HCT116 (cell line): Measurements from ENCODE around the gene ADARB2.

Experiments used
- POLR2A ChIP-seq: IDR thresholded peaks from 2 replicates; pipeline ENCODE4 v1.7.0; 2011; ENCODE audit warnings: borderline replicate concordance; ENCODE audit not compliant: insufficient read depth, insufficient read length; ENCODE audit errors: extremely low read depth
- POLR2AphosphoS5 ChIP-seq: IDR thresholded peaks from 2 replicates; pipeline ENCODE4 v1.6.1; 2011; ENCODE audit warnings: mild to moderate bottlenecking, low read depth, low read length, moderate library complexity
- TF ChIP-seq, protein P1 (sequence below), 3 experiments: fragments of 200-600 bp in 1 of 3; sonication (generic) in 1 of 3; IDR thresholded peaks in 2 of 3; conservative IDR thresholded peaks in 1 of 3; 2 replicates each; pipeline ENCODE4 v1.5.1; 2012 to 2017; ENCODE audit warnings: low read depth in 2 of 3, low read length in 2 of 3, antibody characterized with exemption in 1 of 3, borderline replicate concordance in 1 of 3, control low read depth in 1 of 3, mild to moderate bottlenecking in 1 of 3, mixed read lengths in 1 of 3, mixed run types in 1 of 3, moderate library complexity in 1 of 3; ENCODE audit not compliant: insufficient read depth in 1 of 3

DNA sequence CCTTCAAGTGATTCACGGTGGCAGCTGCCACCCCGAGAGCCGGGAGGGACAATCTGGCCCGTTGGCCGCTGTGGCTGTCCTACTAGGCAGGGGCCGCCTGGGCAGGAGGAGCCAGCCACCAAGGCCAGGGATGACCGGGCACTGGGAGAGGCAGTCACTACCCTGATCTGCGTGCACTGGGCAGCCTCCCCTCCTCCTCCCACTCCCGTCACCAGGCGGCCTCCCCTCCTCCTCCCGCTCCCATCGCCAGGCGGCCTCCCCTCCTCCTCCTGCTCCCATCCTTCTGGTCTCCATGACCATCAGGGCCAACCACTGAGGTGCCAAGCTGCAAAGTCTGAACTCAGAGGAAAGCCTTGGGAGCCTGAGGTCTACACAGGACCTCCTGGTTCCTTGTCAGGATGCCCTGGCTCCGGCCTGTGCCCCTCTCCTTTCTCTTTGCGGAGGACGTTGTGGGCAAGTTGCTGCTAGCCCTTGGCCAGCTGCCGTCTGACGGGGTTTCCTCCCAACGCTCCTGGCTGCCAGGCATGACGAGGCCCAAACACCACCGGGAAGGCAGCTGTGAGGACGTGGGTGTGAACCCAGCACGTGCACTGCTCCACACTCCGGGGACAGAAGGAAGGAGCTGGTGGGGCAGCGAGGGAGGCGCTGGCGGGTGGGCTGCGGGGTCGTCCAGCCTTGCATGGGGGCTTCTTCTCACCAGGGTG is 550.0 kb downstream of the ADARB2 start:
- no peak for TF ChIP-seq POLR2A
- TF ChIP-seq, protein P1, sequence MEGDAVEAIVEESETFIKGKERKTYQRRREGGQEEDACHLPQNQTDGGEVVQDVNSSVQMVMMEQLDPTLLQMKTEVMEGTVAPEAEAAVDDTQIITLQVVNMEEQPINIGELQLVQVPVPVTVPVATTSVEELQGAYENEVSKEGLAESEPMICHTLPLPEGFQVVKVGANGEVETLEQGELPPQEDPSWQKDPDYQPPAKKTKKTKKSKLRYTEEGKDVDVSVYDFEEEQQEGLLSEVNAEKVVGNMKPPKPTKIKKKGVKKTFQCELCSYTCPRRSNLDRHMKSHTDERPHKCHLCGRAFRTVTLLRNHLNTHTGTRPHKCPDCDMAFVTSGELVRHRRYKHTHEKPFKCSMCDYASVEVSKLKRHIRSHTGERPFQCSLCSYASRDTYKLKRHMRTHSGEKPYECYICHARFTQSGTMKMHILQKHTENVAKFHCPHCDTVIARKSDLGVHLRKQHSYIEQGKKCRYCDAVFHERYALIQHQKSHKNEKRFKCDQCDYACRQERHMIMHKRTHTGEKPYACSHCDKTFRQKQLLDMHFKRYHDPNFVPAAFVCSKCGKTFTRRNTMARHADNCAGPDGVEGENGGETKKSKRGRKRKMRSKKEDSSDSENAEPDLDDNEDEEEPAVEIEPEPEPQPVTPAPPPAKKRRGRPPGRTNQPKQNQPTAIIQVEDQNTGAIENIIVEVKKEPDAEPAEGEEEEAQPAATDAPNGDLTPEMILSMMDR (IDR thresholded peaks at IDR 0.05 in 2 of 3, conservative IDR thresholded peaks at IDR 0.05 in 1 of 3; ENCODE audit: borderline replicate concordance in 1 of 3, insufficient read depth in 1 of 3, low read depth in 2 of 3, low read length in 2 of 3): no peak
- TF ChIP-seq POLR2AphosphoS5: no peak
